Erythroblast (primary cell): ENCODE measurements around the gene FHL5.

ENCODE experiments used
- DNase-seq, 2 experiments: peaks; one replicate each; lab custom pipeline; 2025; lab: John Stamatoyannopoulos, UW
- GATA1 ChIP-seq: IDR thresholded peaks from 2 replicates; pipeline ENCODE4 v1.6.1; 2011; ENCODE audit warnings: low read depth, mild to moderate bottlenecking, control low read depth, low read length, moderate library complexity
- POLR2A ChIP-seq: IDR thresholded peaks from 2 replicates; pipeline ENCODE4 v1.6.1; 2011; ENCODE audit warnings: mild to moderate bottlenecking, low read length

The FHL5 gene

DNA sequence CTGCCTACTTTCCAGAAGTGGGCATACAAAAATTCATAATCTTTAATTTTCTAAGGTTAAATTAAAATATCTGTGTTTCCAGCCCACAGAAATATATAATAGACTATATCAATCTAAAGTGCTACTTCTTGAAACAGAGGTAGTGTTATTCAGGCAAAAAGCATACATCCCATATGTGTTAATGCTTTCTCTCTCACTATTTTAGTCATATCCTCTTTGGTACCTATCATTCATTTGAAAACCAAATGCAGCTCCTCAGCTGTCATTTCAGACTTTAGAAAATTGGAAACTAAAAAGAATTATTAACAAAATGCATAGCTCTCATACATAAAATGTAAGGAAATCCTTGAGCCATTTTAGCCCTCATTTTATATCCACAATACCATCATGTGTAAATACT lies 925 bp downstream of the FHL5 start:
- DNase-seq, result no peak
- TF ChIP-seq POLR2A (no peak), GATA1 (no peak)

DNA sequence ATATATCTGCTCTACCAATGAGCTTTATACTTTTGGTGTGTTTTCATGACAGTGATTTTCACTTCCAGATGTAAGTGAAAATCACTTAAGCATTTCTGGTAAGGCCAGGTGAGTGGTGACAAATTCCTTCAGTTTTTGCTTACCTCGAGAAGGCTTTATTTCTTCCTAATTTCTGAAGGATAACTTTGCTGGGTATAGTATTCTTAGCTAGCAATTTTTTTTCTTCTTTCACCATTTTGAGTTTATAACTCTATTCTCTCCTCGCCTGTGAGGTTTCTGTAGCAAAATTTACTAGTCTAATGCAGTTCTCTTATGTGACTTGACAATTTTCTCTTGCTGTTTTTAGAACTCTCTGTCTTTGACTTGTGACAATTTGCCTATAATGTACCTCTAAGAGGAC lies 7.1 kb downstream of the FHL5 start:
- no peak for TF ChIP-seq GATA1
- no peak for TF ChIP-seq POLR2A
- no peak for DNase-seq

DNA sequence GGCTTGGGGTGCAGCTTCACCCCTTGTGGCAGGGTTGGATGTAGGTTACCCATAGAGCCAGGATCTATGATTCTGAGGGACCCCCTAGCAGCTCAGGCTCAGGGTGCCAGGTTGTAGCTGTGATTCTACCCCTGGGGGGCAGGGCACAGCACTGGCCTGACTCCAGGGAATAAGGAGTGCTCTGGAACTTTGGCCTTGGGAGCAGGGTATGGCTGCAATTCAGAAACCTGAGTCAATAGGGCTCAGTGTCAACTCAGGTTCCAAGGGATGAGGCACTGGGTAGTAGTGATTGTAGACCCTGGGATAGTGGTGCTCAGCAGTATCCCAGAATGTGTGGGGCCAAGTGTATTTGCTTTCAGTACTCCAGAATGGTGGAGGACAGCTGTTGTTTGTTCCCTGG lies 8.6 kb downstream of the FHL5 start:
- no peak for DNase-seq
- TF ChIP-seq POLR2A, result no peak
- TF ChIP-seq GATA1, result no peak

GRCh38 chr6:96575359-96575758 lies 12.4 kb downstream of the FHL5 start:
- TF ChIP-seq POLR2A, result no peak
- no peak for TF ChIP-seq GATA1
- DNase-seq, result no peak

GRCh38 chr6:96576221-96576620 lies 13.3 kb downstream of the FHL5 start:
- DNase-seq, result no peak

DNA sequence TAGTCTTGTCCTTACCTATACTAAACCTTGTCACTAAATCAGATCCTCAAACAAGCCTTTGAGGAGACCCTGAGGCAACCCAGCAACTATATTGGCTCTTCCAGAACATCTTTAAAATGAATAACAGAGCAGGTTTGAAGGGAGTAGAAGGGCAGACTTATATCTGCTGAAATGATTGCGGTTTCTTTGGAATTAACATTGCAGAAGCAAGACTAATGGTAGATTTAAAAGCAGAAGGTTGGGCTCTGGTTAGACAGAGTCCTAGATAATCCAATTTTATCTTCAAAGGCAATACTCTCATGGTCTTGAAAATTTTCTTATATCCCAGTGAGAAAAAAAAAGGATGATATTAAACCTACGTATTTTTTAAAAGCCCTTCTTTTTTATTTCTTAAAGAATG lies 19.1 kb downstream of the FHL5 start:
- DNase-seq, result no peak

More at GRCh38 chr6:96576221-96576620, 13.3 kb downstream of the FHL5 start:
- TF ChIP-seq GATA1 (no peak), POLR2A (no peak)

DNA sequence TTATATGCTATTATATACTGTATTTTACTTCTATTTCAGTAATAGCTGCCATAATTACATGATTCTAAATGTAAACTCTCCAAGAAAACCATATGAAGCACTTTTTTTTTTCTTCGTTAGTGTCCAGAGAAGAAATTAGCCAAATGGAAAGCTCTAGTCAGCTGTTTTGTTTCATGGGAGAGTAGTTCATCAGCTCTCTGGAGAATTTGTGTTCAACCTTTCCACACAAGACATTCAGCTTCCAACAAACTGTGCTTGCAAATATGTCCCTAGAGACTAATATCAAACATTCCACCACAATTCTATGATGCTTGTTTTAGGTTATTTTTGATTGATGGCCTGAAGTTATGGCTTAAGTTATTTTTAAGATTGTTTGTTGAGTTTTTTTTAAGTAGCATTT lies 19.5 kb downstream of the FHL5 start:
- DNase-seq, result no peak
- TF ChIP-seq POLR2A, result no peak
- TF ChIP-seq GATA1, result no peak

More for the DNA sequence above, 19.1 kb downstream of the FHL5 start:
- TF ChIP-seq POLR2A (no peak), GATA1 (no peak)

DNA sequence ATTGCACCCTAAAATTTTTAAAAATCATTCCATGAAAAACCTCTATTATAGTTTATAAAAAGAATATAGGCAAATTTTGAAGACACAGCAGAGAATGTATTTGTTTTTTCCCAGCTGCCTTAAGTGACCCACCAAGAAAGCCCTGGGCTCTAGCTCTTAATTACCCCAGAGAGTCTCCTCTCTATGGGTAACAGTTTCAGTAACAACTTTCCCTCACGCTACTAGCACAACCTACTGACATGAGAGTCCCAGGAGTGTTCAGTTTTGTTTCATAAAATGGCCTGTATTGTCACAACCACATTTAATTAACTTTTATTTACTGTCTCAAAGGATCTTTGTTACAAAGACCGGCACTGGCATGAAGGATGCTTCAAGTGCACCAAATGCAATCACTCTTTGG lies 41.5 kb downstream of the FHL5 start:
- TF ChIP-seq GATA1 (no peak), POLR2A (no peak)
- DNase-seq, result no peak

- no peak for TF ChIP-seq GATA1
- no peak for TF ChIP-seq POLR2A
- no peak for DNase-seq
Measured at GRCh38 chr6:96608074-96608473, 45.1 kb downstream of the FHL5 start.

- no peak for DNase-seq
- TF ChIP-seq POLR2A, result no peak
- TF ChIP-seq GATA1, result no peak
Measured at GRCh38 chr6:96610019-96610418, 47.1 kb downstream of the FHL5 start.

DNA sequence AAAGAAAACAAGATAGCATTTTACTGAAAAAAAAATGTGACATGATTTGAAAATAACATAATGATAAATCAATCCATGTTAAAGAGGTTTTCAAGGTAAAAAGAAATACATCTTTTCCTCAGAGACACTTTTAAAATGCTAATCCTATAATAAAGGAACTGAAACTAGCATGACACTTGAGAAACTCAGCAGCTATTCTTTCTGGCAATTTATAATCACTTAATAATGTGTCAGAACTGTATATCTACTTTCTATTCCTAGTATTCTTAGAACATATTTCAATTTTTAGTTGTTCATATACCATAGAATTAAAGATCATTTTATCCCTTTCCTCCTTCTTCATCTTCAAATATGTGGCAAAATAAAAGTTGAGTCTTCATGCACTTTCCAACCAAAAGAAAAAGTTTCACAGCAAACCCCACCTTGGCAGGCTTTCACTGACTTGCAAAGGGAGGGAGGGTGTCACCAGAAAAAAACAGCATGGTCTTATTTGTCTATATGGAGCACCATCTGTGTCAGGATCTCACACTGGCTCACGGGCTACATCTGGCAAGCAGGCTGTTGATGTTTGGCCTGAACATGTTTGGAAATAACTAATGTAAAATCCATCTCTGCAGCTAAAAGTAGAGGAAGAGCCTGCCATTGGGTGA lies 48.5 kb downstream of the FHL5 start:
- TF ChIP-seq GATA1 (no peak), POLR2A (no peak)
- DNase-seq, result no peak

DNA sequence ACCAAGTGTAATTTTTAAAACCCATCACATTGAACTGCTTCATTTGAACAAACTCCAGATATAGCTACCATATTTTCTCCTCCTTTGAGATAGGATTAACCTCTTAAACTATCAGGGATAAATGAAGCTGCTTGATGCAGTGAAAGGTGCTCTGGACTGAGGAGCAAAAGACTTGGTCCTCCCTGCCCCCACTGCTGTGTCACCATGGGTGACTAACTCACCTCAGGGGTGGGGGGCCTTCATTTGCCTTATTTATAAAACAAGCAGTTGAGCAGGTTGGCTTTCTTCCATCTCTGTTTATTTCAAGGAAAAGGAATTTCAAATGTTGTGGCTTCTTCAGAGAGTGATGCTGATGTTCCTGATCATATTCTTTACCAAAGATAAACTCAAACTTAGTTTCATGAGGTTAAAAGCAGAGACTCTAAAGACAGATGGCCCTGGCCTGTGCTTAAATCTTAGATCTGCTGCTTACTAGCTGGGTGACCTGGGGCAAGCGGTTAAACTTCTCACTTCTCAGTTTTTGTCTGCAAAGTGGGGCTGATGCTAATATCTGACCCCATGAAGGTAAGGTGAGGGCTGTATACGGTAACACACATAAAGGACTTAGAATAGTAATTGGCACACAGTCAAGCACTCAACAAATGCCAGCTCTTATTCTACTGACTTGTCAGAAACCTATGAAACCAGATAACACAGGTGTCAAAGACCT lies 50.5 kb downstream of the FHL5 start:
- TF ChIP-seq GATA1 (no peak), POLR2A (no peak)
- DNase-seq, result no peak

- no peak for DNase-seq
- TF ChIP-seq GATA1 (no peak), POLR2A (no peak)
Measured at GRCh38 chr6:96620851-96621250, 57.9 kb downstream of the FHL5 start.

DNA sequence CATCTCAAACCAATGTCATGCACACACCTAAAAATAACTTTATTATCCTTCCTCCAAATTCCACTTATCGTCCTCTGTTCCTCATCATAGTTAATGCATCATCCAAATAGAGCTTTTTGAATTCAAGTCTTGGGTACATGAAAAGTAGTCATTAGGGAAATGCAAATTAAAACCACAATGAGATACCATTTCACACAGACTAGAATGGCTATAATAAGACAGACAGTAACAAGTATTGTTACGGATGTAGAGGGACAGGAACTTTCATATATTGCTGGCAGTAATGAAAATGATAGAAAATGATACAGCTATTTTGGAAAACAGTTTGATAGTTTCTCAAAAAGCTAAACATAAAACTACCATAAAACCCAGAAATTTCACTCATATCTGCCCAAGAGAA lies 59.1 kb downstream of the FHL5 start:
- TF ChIP-seq POLR2A, result no peak
- no peak for TF ChIP-seq GATA1
- DNase-seq, result no peak
